ENCODE measurements around the gene PRKCE.

DNA sequence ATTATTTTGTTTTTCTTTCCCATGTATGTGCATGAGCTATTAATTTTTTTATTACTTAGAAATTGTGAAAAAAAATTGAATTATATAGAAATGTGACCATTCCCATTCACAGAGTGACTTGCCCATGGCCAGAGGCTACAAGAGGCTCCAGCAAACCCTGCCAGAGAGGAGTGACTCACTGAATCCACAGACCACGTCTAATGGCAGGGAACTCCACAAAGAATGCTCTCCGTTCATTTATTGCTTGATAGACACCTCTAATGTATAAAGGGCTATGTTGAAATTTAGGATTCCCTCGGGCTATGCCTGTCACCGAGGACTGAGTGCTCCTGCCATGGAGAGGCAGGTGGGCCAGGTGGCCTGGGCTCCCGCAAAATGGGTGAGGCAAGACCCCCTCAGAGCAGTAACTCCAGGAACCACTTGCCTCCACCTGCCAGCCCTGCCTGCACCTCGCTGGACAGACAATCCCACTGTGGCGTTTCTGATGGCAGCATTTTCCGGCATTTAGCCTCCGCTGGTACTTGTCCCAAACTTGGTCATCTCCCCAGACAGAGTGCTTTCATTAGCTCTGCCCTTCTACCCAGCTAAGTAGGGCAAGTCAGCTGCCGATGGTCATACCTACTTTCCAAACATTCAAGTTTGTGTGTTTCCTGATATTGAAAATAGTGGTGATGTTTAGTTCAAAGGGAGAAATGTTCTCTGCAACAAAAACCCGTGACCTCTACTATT, 200.3 kb downstream of the PRKCE start:
- TF ChIP-seq CTCF (IDR thresholded peaks at IDR 0.05) (no peak), POLR2A (IDR thresholded peaks at IDR 0.05) (no peak)

Data from sigmoid colon (tissue), 3 donors.